Neural progenitor cell (in vitro differentiated cells): Measurements from ENCODE around the gene IP6K2.

Source experiments
- EZH2 ChIP-seq: fragments of 200-600 bp; sonication (generic); IDR thresholded peaks from 2 replicates; pipeline ENCODE4 v1.6.1; 2017; ENCODE audit warnings: antibody characterized with exemption, mild to moderate bottlenecking, moderate library complexity
- TF ChIP-seq, protein P1 (sequence below): fragments of 200-600 bp; sonication (generic); IDR thresholded peaks from 2 replicates; pipeline ENCODE4 v1.5.1; 2017; ENCODE audit warnings: antibody characterized with exemption, mild to moderate bottlenecking

- TF ChIP-seq, protein P1, sequence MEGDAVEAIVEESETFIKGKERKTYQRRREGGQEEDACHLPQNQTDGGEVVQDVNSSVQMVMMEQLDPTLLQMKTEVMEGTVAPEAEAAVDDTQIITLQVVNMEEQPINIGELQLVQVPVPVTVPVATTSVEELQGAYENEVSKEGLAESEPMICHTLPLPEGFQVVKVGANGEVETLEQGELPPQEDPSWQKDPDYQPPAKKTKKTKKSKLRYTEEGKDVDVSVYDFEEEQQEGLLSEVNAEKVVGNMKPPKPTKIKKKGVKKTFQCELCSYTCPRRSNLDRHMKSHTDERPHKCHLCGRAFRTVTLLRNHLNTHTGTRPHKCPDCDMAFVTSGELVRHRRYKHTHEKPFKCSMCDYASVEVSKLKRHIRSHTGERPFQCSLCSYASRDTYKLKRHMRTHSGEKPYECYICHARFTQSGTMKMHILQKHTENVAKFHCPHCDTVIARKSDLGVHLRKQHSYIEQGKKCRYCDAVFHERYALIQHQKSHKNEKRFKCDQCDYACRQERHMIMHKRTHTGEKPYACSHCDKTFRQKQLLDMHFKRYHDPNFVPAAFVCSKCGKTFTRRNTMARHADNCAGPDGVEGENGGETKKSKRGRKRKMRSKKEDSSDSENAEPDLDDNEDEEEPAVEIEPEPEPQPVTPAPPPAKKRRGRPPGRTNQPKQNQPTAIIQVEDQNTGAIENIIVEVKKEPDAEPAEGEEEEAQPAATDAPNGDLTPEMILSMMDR: no peak
- TF ChIP-seq EZH2: no peak
Measured at GRCh38 chr3:48664929-48665328, 52.1 kb downstream of the IP6K2 start.
